Stimulated activated CD8-positive, alpha-beta memory T cell treated with anti-CD3 and anti-CD28 coated beads, Interleukin-2, amount 100 ng/mL, for 1 hour (primary cell): ENCODE results near the gene EML1.
"Not testable (repeated sequence)": the region's sequence is repeated elsewhere in the genome, so short reads cannot be mapped to it uniquely, and the experiment has no call there.

Experiments
- DNase-seq, 2 donors: peaks; one replicate each; pipeline ENCODE4 v3.0.0-alpha.2; 2020; ENCODE audit warnings: low read depth in 2 of 2

The EML1 gene

DNA sequence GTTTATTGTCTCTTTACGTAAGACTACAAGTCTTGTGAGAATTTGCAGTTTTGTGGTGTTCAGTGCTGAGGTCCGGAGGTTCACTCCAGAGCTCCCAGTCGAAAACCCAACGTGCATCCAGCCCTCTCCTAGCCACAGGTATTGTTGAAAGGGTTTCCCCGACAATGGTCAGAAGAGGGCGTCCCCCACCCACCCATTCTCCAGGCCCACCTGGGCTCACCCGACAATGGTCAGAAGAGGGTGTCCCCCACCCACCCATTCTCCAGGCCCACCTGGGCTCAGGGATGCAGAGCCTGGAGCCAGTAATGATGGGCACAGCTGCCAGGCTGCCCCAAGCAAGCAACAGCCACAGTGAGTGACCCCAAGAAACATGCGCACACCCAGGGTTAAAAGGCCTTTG, 145.2 kb downstream of the EML1 start:
- no peak for DNase-seq

DNA sequence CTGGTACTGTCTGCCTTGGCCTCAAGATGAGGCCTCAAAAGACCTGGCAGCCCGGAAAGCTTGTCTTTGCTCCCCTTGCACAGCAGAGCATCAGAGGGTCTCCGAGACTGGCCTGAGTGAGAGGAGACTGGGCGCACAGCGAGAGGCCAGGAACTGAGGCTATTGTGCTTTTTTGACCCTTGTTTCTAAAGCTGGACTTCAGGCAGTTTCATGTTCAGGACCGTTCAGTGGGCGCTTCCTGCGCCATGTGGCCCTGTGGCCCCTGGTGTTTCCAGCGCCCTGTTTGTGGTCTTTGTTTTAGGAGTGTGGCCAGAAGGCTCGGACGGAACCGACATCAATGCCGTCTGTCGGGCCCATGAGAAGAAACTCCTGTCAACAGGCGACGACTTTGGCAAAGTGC, 145.7 kb downstream of the EML1 start:
- no peak for DNase-seq

DNA sequence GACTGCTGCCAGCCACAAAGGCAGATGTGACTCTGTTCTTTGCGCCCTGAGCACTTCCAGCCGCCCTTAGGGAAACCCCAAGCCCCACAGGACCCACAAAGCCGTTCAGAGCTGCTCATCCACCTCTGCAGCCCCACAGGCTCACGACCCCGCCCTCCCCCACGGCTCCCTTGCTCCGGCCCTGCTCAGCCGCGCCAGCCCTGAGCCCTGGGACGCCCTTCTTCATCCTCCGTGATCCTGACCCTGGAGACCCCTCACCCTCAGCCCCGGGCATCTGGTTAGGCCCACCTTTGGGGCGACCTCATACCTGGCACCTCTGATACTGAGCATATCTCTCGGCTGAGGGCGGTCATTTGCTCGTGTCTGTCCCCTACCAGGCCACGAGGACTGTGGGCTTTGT, 146.2 kb downstream of the EML1 start:
- no peak for DNase-seq

DNA sequence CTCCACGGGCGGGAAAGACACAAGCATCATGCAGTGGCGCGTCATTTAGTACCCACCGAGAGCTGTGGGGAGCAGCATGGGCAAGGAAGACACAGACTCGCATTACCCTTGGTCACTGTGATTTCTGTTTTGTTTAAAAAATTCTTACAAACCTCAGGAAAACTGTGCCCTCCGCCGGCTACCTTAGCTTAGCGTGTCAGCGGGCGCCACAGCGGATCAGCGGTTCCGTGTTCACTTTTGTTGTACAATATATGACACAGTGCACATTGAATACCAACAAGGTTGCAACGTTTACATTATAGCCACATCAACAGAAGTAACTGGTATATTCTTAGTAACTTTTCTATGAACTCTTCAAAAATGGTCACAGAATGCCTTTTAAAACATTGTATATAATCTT, 146.9 kb downstream of the EML1 start:
- DNase-seq = no peak

DNA sequence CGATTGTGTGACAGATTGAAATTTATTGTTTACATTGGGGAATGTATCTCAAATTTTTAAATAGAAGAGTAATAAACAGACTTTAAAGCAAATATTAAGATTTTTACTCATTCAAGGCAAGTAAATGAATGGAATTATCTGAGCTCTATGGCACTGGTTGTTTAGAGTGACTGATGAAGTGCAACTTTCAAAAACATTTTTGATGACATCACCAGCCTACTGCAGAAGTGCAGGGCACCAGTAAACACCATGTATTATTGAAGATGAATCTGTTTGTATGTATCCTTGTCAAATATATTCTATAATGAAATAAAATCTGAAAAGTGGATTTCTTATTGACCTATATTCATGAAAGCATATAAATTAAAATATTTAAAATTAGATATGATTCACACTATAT, 148.0 kb downstream of the EML1 start:
- DNase-seq = no peak

DNA sequence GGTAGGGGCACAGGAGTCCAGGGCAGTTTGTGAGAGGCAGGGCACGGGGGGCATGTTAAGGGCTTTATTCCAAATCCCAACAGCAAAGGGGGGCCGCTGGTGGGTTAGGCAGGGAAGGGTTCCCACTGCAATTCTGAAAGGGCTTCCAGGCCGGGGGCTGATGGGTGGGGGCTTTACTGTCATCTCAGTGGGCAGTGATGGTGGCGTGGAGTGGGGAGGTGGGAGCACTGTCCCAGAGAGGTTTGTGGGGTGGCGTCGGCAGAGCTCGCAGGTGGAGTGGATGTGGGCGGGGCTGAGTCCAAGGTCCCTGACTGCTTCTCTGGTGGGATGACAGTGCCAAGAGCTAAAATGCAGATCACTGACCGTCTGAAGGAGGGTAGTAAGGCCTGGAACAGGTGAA, 150.4 kb downstream of the EML1 start:
- DNase-seq = no peak

DNA sequence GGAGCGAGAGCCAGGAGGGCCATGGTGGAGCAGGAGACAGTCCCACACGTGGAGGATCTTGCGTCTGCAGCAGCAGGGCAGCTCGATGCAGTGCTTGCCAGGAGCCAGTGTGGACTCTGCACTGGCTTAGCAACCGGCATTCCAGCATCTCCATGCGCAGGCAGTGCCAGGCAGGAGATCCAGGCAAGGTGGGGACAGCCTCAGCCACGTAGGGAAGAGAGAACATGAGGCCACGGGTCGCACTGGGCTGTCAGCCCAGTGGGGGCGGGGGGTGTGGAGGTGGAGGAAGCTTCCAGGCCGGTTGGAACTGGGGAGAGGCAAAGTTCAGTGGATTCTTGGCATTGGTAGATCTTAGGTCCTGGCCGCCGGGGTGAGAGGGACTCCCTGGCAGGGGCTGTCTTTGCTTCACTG, 151.0 kb downstream of the EML1 start:
- no peak for DNase-seq

DNA sequence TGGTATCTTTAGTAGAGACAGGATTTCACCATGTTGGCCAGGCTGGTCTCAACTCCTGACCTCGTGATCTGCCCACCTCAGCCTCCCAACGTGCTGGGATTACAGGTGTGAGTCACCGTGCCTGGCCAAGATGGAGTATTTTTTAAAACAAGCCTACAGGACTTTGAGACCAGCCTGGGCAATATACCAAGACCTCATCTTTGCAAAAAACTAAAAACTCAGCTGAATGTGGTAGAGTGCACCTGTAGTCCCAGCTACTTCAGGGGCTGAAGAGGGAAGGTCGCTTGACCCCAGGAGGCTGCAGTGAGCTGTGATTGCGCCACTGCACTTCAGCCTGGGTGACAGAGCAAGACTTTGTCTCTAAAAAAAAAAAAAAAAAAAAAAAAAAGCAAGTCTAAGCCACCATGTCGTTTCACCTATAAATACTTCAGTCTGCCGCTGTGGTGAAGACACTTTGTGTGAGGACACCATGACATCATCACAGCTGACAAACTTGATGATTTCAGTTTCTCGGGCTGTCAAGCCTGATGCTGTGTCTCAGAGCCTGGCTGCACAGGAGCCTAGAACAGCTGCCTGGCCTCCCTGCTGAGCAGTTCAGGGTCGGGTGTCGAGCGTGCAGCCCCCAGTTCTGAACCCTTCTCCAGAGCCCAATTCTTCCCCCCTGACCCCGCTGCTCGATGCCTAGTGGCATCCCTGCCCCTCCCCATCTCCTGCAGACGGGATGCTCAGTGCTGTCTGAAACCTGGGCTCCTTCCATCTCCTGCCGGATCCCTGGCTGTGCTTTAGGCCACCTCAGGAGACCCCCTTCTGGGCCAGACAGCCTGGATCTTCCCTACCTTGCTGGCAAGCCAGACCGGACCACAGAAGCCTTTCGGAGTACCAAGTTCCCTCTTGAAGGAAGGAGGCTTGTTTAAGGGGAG, 152.8 kb downstream of the EML1 start:
- no peak for DNase-seq

DNA sequence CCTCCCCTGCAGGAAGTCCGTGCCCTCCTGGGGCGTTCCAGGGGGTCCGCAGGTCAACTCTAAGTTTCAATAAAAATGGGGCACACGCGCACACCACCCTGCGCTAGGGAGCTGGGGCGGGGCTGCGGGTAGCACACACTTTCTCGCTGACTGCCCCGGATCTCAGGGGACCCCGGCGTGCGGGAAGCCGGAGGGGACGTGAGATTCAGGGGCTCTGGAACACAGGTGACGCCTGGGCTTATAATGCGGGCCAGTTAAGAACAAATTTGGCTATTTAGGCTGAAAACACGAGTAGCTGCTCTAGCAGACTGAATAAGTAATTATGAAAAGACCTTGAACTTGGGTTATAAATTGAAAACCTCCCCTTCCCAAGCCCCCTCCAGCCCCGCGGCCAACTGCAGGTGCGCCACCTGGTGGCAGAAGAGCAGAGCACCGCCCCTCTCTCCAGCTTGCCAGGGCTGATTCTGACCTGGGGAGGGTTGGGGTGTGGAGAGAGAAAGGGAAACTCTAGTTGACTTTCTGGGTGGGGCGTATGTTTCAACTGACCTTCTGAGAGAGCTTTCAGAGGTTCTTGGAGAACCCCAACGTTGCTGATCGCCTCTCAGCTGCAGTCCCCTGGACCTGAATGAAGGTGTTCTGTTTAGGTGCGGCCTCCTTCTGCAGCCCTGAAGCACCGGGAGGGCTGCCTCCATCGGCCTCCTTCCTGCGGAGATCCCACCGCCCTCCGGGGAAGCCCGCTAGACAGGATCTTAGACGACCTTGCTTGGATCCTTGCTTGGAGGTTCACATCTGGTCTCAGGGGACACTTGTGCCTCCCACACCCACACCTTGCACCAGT, 153.7 kb downstream of the EML1 start:
- DNase-seq = peak in 1 of 2 donors; percentile 41

DNA sequence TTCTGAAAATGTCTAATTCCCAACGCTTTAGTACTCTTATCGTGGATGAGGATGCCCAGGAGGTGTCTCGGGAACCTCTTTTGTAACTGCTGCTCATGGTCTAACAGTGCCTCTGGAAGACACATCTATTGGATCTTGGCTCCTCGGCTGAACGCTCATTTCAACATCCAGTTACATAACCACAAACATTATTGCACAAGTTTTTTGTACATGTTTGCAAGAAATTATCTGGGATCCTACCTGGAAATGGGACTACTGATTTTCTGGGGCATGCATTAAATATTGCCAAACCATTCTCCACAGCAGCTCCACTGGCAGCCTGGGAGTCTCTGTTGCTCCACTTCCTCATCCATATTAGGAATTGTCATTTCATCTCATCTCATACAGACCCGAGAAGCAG, 154.5 kb downstream of the EML1 start:
- DNase-seq = no peak

DNA sequence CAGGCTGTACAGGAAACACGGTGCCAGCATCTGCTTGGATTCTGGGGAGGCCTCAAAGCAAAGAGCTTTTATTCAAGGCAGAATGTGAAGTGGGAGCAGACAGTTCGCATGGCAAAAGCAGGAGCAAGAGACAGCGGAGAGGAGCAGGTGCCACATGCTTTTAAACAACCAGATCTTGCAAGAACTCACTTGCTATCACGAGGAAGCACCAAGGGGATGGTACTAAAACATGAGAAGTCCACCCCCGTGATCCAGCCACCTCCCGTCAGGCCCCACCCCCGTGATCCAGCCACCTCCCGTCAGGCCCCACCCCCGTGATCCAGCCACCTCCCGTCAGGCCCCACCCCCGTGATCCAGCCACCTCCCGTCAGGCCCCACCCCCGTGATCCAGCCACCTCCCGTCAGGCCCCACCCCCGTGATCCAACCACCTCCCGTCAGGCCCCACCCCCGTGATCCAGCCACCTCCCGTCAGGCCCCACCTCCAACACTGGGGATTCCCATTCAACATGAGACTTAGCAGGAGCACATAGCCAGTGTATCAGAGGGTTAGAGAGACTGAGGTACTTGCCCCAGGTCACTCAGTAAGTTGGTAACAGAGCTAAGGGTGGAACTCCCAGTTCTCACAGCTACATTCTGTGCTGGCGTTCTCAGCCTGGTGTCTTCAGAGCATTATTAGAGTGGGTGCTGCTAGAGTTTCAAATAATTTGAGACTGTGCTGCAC, 156.0 kb downstream of the EML1 start:
- DNase-seq = not testable (repeated sequence)

DNA sequence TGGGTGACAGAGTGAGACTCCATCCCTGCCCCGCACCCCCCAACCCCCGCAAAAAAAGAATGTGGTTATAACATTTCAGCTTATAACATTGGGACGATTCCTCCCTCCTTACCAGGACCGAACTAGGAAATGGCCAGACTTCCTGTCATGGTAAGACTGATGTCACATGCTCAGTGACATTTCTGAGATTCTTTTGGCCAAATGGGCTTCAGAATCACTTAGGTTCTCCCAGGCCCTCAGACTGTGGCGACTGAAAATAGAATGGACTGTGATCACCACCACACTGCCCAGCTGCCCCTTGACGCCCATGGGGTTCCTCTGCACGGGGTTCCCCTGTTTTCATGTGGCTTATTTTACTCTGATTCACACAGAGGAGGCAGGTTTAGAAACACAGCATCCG, 157.0 kb downstream of the EML1 start:
- no peak for DNase-seq

DNA sequence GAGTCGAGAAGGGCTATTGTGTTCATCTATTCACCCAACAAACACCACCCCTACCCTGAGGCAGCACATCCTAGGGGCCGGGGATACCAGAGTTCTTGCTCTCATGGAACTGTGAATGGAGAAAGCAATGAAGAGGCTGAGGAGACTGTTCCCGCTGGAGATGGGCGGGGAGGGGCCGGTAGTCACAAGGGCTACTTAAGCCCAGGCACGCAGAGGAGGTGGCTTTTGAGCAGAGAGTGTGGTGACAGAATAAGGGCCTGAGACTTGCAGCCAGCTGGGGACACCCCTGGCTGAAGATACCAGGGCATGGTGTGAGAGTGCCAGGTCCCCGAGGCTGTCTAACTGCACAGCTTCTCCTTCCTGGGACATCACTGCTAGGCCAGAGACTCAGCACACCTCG, 157.9 kb downstream of the EML1 start:
- DNase-seq = no peak

DNA sequence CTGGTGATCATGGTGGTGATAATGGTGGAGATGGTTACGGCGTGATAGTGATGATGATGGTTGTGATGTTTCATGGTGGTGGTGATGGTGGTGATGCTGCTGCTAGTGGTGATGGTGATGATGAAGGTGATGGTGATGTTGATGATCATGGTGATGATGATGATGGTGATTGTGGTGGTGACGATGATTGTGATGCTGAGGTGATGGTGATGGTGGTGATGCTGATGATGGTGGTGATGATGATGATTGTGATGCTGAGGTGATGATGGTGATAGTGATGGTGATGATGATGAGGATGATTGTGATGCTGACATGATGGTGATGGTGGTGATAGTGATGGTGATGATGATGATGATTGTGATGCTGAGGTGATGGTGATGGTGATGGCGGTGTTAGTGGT, 158.8 kb downstream of the EML1 start:
- DNase-seq = no peak

DNA sequence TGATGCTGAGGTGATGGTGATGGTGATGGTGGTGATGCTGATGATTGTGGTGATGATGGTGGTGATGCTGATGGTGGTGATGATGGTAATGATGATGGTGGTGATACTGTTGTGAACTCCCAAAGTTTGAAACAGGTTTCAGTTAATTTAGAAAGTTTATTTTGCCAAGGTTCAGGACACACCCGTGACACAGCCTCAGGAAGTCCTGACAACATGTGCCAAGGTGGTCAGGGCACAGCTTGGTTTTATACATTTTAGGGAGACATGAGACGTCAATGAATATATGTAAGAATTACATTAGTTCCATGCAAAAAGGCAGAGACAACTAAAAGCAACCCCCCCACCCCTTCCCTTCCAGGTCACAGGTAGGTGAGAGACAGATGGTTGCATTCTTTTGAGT, 159.2 kb downstream of the EML1 start:
- DNase-seq = no peak

DNA sequence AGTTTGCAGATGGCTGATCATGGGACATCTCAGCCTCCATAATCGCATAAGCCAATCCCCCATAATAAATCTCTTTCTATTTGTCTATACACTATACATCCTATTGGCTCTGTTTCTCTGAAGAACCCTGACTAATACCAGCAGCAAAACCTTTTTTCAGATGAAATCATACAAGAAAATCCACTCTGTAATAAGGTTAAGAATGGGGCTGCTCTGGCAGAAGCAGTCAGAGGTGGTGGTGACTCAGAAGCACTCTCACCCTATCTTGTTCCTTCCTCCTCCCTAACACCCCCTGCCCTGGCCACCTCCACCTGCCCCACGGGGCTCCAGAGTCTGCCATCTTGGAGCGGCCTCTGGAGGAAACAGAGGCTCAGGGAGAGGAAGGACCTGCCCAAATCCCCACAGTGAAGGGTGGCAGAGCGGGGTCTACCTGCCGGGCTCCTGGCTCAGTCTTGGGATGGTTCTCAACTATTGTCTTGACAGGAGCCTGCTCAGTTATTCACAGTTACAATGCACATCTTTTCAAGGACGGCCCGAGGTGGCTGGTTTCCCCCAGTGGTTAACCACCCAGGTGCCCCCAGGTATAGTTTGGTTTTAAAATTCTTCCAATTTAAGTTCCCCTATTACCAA, 162.7 kb downstream of the EML1 start:
- DNase-seq = no peak

DNA sequence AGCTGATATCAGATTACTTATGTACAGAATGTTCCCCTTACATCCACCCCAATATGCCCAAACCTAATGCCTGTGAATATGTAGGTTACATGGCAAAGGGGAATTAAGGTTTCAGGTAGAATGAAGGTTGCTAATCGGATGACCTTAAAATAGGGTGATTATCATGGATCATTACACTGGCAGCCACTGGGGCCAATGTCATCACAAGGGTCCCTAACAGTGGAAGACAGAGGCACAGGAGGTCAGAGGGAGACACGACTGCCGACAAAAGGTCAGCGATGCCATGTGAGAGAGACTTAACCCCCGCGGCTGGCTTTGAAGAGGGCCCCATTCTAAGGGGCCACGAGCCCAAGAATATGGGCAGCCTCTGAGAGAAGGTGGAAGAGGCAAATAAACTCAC, 165.2 kb downstream of the EML1 start:
- no peak for DNase-seq

DNA sequence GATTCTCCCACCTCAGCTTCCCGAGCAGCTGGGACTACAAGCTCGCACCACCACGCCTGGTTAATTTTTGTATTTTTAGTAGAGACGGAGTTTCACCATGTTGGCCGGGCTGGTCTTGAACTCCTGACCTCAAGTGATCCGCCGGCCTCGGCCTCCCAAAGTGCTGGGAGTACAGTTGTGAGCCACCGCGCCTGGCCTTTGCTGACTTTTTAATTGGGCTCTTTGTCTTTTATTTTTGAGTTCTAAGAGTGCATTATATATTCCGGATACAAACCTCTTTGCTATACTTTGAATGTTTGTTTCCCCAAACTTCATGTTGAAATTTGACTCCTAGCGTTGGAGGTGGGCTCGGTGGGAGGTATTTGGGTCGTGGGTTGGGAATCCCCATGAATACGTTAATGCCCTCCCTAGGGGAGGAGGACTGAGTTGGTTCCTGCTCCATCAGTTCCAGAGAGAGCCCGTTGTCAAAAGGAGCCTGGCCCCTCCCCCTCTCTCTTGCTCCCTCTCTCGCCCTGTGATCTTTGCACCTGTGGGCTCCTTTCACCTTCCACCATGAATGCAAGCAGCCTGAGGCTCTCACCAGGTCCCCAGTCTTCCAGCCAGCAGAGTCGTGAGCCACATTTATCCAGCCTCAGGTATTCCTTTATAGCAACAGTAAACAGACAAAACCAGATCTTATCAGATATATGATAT, 168.8 kb downstream of the EML1 start:
- no peak for DNase-seq

DNA sequence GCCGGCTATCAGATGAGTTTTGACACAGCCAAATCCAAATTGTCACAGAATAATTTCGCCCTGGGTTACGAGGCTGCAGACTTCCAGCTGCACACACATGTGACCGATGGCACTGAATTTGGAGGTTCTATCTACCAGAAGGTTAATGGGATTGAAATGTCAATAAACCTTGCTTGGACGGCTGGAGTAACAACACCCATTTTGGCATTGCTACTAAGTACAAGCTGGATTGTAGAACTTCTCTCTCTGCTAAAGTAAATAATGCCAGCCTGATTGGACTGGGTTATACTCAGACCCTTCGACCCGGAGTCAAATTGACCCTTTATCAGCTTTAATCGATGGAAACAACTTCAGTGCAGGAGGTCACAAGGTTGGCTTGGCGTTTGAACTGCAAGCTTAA, 171.8 kb downstream of the EML1 start:
- DNase-seq = no peak

DNA sequence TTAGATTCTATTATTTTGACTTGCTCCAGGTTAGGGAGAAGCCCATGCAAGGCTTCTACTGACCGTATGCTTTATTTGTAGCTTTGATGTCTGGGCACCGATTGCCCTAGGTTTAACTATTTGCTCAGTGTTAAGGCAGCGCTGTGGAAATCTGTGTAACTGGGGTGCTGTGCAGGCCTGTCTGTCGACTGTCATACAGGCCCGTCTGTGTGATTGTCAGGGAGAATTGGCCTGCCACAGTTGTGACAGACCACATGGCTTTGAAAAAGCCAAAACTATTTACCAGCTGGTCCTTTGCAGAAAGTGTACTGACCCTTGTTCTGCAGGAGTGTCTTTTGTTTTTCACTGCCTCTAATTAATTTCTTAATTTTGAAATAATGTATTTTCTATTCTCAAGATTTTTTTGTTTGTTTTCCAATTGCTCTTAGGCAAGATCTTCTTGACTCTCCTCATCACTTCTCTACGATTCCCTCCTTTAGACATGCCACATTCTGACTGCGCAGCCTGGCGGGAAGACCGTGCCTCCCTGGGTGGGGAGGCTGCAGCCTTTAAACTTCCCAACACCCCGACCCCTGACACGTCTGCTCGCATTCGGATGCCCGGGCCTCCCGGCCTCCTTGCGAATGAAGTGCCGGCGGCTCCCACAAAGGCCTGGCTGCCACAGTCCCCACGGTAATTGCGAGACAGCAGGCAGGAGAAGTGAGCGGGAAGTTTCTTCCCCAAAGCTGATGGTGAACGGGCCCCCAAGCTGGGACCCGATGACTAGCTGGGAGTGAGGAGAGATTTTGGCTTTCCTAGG, 173.0 kb downstream of the EML1 start:
- DNase-seq = no peak
